Renal pelvis (tissue), 4 donors: ENCODE measurements around the gene MEGF8. TPM values are rescaled to one million over a fixed set of nuclear protein-coding genes. Genes with fewer than 3 reads are reported as not detected.
A peak's percentile ranks its signal among the peaks of the same experiment; 100 is the strongest.
"Not testable (repeated sequence)": the region's sequence is repeated elsewhere in the genome, so short reads cannot be mapped to it uniquely, and the experiment has no call there.

Experiments used
- DNase-seq: peaks from one replicate; pipeline ENCODE4 v3.0.0-alpha.2; 2013
- polyA plus RNA-seq, 3 donors: library from polyadenylated mRNA; unstranded; fragments of 120-200 nt; gene quantifications; one replicate each; pipeline ENCODE4 v1.2.1, GENCODE V29; 2013; ENCODE audit not compliant: insufficient read length in 3 of 3

The MEGF8 gene
- polyA plus RNA-seq, 3 donors = 43.0 to 45.6 (median 43.8) TPM

DNA sequence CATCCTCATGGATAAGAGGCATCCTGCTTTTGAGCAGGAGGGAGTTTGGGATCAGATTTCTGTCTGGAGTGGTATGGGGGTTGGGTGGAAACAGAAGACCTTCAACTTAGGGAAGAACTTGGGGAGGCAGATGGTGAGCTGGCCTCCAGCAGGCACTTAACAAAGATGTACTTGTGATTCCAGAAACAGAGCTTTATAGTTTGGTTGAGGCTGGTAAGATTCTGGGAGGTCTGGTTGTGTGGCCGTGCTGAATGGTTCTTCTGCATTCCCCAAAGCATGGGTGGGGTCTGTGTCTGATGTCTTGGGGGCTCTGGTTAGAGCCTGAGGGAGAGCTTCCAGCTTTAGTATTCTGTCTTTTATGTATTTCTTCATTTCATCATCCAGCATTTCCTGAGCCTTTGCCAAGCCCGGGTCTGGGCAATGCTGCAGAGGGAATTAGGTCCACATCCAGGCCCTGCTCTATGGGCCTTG is 4.8 kb downstream of the MEGF8 start:
- no peak for DNase-seq

DNA sequence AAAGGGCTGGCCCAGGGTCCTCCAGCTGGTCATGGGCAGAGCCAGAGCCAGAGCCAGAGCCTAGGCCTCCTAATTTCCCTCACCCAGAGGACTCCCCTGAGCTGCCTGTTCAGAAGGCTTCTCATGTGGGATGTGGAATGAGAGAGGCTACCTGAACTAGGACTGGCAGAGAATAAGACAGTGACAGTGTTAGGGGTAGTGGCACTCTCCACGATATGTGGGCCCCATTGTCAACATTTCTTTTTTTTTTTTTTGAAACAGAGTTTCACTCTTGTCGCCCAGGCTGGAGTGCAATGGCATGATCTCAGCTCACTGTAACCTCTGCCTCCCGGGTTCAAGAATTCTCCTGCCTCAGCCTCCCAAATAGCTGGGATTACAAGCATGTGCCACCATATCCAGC is 5.9 kb downstream of the MEGF8 start:
- DNase-seq = not testable (repeated sequence)

DNA sequence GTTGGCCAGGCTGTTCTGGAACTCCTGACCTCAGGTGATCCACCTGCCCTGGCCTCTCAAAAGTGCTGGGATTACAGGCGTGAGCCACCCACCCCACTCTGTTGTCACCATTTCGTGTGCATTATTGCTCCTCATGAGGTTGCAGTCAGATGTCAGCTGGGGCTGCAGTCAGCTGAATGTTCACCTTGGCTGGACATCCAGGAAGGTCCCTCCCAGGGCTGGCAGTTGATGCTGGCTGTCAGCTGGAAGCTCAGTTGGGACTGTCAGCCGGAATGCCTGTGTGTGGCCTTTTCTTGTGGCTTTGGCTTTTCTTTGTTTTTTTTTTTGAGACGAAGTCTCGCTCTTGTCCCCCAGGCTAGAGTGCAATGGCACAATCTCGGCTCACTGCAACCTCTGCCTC is 6.6 kb downstream of the MEGF8 start:
- DNase-seq = no peak

DNA sequence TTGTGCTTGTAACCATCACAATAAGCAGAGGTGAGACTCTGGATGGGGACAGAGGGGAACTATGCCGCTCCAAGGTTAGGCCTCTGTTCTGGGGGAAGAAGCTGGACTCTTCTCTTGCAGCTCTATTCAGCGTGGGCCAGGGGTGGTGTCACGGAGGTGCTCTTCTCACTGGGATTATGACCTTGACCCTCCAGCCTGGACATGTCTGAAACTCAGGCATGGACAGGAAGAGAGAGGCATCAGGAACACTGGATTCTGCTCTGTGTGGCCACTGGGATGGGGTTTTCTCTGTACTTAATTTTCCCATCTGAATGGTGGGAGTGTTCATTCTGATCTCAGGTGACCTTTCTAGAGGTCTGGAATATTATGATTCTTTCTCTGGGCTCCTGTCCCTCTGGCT is 7.6 kb downstream of the MEGF8 start:
- no peak for DNase-seq

DNA sequence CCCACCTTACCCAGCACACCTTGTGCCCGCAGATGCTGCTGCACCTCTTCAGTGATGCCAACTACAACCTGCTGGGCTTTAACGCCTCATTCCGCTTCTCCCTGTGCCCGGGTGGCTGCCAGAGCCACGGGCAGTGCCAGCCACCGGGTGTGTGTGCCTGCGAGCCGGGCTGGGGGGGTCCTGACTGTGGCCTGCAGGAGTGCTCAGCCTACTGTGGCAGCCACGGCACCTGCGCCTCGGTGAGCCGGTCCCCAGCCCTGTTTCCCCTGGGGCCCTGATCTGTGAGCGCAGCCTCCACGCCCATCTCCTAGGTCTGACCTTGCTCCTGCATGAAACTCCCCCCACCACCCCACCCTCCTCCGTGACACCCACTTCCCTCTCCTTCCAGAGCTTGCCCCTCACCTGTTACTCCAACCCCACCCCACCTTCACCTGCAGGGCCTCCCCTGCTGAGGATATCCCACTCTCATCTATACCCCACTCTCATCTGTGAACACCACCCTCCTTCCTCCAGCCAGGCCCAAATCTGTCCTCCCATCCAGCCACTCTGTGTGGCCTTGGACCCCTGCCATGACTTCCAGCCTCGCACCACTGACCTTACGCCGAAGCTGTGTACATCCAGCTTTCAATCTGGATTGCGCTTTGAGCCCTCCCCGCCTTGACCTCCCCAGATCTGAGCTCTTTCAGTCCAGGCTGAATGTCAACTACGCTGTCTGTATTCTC is 8.7 kb downstream of the MEGF8 start:
- no peak for DNase-seq

DNA sequence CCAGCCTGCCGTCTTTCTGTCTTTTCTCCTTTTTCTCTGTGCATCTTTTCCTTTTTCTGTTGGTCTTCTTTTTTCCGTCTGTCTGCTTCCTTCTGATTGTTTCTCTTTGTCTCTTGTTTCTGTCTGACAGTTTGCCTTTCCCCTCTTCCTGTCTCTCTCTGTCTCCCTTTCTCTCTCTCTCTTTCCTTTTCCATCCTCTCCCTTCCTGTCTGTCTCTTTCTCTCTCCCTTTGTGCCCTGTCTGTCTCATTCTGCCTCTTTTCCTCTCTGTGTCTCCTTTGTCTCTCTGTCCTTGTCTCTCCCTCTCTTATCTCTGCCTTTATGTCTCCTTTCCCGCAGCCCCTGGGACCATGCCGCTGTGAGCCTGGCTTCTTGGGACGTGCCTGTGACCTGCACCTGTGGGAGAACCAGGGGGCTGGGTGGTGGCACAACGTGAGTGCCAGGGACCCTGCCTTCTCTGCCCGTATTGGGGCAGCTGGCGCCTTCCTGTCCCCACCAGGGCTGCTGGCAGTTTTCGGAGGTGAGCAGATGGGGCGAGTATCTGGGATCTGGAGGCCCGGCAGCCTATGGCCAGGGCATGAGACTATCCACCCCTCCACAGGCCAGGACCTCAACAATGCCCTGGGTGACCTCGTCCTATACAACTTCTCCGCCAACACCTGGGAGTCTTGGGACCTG is 9.4 kb downstream of the MEGF8 start:
- no peak for DNase-seq

DNA sequence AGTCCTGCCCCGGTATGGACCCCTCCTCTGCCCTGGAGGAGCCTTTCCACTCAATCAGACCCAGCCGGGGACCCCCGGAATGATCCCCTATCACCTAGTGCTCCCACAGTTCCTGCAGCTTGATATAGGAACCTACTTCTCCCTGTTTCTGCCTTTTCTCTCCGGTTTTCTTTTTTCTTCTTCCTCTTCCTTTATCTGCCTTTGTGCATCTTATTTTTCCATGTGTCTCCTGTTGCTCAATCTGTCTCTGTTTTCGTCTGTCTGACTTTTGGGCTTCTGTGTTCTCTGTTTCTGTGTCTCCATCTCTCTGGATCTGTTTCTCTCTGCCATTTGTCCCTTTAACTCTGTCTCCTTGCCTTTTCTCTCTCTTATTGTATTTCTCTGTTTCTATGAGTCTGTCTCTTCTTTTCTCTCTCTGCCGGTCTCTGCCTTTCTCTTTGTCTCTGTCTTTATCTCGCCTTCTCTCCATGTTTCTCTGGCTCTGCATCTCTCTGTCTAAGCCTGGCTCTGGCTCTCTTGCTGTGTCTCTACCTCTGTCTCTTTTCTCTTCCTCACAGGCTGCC is 10.0 kb downstream of the MEGF8 start:
- no peak for DNase-seq

DNA sequence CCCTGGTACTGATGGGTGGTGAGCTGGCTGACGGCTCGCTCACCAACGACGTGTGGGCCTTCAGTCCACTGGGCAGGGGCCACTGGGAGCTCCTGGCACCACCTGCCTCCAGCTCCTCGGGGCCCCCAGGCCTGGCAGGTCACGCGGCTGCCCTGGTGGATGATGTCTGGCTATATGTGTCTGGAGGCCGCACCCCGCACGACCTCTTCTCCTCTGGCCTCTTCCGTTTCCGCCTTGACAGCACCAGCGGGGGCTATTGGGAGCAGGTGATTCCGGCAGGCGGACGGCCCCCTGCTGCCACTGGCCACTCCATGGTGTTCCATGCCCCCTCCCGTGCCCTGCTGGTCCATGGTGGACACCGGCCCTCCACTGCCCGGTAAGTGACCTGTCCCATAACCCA is 10.5 kb downstream of the MEGF8 start:
- no peak for DNase-seq

DNA sequence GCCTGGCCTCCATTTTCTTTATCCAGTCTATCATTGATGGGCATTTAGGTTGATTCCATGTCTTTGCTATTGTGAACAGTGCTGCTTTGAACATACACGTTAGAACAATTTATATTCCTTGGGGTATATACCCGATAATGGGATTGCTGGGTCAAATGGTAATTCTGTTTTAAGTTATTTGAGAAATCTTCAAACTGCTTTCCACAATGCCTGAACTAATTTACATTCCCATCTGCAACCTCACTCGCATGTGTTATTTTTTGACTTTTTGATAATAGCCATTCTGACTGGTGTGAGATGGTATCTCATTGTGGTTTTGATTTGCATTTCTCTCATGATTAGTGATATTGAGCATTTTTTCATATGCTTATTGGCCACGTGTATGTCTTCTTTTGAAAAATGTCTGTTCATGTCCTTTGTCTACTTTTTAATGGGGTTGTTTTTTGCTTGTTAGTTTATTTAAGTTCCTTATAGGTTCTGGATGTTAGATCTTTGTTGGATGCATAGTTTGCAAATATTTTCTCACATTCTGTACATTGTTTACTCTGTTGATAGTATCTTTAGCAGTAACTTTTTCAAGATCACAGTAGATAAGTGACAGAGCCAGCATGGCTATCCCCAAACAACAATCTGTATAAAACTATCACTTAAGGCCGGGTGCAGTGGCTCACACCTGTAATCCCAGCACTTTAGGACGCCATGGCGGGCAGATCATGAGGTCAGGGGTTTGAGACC is 13.9 kb downstream of the MEGF8 start:
- DNase-seq = not testable (repeated sequence)

DNA sequence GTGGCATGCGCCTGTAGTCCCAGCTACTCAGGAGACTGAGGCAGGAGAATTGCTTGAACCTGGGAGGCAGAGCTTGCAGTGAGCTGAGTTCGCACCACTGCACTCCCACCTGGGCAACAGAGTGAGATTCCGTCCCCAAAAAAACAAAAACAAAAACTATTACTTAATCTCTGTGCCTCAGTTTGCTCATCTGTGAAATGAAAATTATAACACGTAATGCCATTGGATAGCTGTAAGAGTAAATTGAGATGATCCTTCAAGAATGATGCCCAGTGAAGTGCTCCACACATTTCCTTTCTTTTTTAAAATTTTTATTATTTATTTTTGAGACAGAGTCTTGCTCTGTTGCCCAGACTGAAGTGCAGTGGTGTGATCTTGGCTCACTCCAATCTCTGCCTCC is 14.5 kb downstream of the MEGF8 start:
- DNase-seq = not testable (repeated sequence)

DNA sequence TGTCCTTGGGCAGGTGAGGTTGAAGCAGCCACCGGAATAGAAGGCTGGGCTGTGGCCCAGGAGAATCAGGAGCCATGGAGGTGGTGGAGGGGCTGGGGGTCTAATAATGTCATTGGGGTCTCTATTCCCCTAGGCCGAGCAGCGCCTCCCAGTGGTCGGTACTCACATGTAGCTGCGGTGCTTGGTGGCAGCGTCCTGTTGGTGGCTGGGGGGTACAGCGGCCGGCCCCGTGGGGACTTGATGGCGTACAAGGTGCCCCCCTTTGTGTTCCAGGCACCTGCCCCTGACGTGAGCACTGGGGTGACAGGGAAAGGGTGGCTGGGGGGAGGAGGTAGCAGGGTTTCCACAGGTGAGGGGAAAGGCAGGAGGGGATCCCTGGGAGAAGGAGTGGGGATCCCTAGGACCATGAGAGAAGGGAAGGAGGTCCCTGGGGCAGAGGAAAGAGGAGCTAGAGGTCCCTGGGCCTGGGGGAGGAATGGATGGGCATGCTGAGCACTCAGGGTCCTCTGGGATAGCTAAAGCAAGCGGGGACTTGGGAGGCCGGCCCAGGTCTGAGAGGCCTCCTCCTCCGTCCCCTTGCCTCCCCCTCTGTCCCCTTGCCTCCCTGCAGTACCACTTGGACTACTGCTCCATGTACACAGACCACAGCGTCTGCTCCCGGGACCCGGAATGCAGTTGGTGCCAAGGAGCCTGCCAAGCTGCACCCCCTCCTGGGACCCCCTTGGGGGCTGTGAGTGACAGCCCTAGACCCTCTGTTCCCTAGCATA is 18.1 kb downstream of the MEGF8 start:
- no peak for DNase-seq

DNA sequence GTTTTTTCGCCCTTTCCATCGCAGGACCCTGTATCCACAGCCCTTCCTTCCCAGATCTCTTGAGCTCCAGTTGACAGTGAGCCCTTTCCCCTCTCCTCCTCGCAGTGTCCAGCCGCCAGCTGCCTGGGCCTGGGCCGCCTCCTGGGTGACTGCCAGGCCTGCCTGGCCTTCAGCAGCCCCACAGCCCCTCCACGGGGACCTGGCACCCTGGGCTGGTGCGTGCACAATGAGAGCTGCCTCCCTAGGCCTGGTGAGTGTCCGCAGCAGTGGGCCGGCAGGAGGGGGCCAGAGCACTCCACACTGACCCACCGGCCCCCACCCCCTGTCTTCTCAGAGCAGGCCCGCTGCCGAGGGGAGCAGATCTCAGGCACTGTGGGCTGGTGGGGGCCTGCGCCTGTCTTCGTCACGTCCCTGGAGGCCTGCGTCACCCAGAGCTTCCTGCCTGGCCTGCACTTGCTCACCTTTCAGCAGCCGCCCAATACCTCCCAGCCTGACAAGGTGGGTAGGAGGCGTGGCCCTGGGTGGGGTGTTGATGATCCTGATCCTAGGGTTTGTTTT is 19.0 kb downstream of the MEGF8 start:
- no peak for DNase-seq

DNA sequence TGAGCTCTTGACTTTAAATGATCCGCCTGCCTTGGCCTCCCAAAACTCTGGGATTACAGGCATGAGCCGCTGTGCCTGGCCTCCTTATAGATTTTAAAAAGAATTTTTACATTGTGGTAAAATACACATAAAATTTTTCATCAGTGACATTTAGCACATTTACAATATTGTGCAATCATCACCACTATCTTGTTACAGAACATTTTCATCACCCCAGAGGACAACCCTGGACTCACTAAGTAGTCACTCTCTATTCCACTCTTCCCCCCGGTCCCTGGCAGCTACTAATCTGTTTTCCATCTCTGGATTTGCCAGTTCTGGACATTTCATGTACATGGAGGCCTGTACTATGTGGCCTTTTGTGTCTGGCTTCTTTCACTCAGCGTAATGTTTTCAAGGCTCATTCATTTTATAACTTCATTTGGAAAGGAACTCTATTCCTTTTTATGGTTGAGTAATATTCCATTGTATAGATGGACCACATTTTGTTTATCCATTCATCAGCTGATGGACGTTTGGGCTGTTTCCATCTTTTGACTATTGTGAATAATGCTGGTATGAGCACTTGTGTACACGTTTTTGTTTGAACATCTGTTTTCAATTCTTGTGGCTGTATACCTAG is 19.9 kb downstream of the MEGF8 start:
- DNase-seq = no peak

DNA sequence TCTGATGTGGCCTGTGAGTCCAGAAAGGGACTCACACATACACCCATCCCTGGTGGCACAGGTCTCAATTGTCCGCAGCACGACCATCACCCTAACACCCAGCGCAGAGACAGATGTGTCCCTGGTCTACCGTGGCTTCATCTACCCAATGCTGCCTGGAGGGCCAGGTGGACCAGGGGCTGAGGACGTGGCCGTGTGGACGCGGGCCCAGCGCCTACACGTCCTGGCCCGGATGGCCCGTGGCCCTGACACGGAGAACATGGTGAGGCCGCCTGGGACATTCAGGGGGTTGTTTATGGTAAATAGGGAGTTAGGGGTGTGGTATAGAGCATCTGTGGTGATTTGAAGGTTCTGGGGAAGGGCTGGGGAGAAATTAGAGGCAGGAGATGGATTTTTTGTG is 22.8 kb downstream of the MEGF8 start:
- DNase-seq = no peak

DNA sequence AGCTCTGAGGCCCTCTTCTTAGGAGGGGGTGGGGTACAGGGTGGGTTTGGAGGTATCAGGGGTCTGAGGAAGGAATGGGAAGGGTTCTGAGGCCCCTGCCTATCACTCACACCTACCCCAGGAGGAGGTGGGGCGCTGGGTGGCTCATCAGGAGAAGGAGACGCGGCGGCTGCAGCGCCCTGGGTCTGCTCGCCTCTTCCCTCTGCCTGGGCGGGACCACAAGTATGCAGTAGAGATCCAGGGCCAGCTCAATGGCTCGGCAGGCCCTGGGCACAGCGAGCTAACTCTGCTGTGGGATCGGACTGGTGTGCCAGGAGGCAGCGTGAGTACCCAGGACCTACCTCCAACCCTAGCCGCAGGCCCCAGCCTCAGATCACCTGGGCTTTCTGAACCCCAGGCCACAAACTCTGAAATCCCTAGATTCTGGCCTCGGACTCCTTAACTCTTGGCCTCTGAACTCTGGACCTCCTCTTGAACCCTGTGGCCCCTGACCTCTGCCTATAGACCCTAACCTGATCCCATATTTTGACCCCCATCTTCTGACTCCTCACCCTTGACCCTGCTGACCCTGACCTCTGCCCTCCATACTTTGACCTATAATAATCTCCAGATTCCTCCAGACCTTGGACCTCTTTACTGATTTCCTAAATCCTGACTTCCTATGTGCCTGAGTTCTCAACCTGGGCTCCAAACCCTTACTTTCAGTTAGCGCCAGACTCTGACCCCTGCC is 24.1 kb downstream of the MEGF8 start:
- DNase-seq = no peak

DNA sequence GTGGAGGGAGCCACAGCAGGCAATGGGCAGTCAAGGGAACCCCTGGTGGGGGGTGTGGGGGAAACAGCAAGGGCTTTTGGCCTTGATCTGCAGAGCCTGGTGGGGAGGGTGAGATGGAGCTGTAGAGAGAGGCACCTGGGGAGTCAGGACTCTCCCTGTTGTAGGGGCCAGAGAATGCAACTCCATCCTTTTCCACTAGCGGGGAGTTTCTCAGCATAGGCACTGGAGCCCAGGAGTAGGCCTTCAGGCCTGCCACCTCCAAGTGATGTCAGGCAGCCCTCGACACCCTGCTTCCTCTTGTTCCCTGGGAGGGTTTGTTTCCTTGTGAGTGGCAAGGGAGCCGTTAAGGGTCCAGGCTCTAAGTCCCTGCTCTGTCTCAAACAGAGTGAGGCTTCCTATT is 25.0 kb downstream of the MEGF8 start:
- DNase-seq = no peak

DNA sequence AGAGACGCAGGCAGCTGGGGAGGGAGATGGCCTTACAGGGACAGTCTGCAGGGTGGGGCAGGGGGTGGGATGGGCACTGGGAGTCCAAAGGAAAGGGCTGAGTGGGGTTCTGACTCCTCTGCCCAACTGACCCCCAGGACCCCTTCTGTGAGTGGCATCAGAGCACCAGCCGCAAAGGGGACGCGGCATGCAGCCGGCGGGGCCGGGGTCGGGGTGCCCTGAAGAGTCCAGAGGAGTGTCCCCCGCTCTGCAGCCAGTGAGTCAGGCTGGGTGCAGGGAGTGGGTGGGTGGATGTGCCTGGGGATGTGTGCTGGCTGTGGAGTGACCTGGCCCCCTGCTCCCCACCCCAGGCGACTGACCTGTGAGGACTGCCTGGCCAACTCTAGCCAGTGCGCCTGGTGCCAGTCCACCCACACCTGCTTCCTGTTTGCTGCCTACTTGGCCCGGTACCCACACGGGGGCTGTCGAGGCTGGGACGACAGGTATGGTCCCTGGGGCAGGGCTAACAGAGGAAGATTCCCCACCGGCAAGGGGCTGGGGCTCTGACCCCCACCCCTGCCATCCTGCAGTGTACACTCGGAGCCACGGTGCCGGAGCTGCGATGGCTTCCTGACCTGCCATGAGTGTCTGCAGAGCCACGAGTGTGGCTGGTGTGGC is 25.8 kb downstream of the MEGF8 start:
- DNase-seq = no peak

DNA sequence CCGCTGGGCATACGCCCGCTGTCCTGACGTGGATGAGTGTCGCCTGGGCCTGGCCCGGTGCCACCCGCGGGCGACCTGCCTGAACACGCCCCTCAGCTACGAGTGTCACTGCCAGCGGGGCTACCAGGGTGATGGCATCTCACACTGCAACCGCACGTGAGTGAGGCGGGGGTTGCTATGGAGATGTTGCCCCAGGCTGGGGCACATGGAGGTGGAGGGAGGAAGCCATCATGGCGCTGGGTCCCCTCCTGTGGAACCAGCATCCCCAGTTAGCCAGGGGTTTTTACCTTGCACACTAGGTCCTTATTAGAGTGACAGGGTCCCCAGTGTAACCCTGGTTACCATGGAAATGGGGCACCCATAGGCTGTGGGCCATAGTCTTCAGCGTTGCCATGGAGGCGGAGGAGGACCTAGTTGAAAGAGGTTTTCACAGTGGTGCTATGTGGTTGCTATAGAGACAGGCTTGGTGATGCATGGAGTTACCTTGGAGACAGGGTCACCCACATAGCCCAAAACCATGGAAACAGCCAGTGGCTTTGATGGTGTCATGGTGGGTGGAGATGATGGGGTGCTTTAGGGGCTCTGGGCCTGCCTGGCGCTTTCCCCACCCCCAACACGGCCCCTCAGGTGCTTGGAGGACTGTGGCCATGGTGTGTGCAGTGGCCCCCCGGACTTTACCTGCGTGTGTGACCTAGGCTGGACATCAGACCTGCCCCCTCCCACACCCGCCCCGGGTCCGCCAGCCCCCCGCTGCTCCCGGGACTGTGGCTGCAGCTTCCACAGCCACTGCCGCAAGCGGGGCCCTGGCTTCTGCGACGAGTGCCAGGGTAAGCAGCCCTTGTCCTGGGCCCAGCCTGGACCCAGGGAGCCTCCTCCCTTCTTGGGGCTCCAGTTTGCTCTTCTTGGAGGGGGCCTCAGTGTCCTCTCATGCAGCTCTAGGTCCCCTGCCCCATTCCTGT is 27.1 kb downstream of the MEGF8 start:
- DNase-seq = peak; percentile 51
